HG03565 (cell line): Measurements from ENCODE around the gene ABCC10.
"Not testable (repeated sequence)": the region's sequence is repeated elsewhere in the genome, so short reads cannot be mapped to it uniquely, and the experiment has no call there.

Experiments
- ATAC-seq: cut with Tn5 transposase; IDR thresholded peaks from one replicate; pipeline ENCODE4 v1.9.1; 2021; ENCODE audit warnings: mild to moderate bottlenecking, moderate library complexity; ENCODE audit not compliant: unreplicated experiment

Gene ABCC10

GRCh38 chr6:43442935-43443334, 15.6 kb downstream of the ABCC10 start:
- no peak for ATAC-seq

DNA sequence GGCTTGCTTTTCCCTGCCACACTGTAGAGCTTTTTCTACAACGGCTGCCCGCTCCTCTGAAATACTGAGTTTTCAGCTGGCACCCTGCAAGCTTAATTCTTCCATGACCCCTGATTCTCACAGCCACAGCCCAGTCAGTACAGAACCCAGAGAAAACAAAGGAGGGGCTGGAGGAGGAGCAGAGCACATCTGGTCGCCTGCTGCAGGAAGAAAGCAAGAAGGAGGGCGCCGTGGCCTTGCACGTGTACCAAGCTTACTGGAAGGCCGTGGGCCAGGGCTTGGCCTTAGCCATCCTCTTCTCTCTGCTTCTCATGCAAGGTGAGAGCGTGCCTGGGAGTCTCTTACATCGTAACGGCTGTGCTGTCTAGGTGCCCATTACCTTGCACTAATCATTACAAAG, 16.7 kb downstream of the ABCC10 start:
- no peak for ATAC-seq

DNA sequence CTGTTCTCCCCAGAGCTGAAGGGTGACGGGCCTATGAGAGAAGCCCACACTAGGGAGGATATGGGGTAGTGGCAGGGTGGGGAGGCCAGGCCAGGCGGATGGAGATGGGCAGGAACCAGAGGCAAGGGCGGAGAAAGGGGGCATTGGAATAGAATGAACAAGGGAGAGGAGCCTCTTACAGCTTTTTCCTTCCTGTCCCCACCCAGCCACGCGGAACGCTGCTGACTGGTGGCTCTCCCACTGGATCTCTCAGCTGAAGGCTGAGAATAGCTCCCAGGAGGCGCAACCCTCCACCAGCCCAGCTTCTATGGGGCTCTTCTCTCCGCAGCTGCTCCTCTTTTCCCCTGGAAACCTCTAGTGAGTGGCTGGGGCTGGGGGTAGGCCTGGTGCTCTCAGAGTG, 17.2 kb downstream of the ABCC10 start:
- no peak for ATAC-seq

DNA sequence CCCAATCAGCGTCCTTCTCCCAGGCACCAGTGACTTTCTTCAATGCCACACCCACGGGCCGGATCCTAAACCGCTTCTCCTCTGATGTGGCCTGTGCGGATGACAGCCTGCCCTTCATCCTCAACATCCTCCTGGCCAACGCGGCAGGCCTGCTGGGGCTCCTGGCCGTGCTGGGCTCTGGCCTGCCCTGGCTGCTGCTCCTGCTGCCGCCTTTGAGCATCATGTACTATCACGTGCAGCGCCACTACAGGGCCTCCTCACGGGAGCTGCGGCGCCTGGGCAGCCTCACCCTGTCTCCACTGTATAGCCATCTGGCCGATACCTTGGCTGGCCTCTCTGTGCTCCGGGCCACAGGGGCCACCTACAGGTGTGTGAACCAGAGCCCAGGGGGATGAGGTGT, 18.2 kb downstream of the ABCC10 start:
- no peak for ATAC-seq

DNA sequence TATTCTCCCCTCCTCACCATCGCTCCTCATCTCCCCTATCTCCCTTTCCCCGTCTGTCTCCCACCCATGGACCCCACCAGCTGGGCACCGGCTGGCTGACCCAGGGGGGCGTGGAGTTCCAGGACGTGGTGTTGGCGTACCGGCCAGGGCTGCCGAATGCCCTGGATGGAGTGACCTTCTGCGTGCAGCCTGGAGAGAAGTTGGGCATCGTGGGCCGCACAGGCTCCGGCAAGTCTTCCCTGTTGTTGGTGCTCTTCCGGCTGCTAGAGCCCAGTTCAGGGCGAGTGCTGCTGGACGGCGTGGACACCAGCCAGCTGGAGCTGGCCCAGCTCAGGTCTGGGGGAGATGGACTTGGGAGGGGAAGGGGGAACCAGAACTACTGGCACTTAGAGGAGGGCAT, 20.3 kb downstream of the ABCC10 start:
- ATAC-seq = no peak

DNA sequence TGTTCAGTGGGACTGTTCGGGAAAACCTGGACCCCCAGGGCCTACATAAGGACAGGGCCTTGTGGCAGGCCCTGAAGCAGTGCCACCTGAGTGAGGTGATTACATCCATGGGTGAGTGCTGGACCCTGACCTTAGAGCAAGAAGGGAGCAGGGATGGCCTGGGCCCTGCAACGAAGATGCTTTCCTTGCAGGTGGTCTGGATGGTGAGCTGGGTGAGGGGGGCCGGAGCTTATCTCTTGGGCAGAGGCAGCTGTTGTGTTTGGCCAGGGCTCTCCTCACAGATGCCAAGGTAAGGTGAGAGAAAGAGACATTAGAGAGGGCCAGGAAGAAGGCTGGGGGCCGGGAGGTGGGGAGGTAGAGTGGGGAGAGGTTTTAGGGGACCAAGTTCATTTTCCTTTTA, 21.6 kb downstream of the ABCC10 start:
- ATAC-seq = no peak

GRCh38 chr6:43450699-43451131, 23.4 kb downstream of the ABCC10 start:
- ATAC-seq = no peak

GRCh38 chr6:43451348-43451747, 24.0 kb downstream of the ABCC10 start:
- no peak for ATAC-seq

DNA sequence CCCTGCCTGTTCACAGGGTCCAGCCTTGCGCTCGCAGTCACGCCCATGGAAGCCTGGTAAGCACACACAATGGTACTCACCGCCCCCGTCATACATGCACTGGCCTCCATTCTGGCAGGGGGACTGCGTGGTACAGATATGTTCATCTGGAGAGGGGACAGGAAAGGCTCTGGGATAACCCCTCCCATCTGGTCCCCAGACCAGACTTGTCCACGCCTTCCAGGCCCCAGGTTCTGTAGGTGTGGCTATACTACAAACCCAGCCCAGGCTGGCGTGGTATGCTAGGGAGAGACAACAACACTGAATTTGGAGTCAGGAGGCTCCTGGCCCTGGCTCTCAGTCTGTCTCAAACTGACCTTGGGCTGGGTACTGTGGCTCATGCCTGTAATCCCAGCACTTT, 24.6 kb downstream of the ABCC10 start:
- no peak for ATAC-seq

DNA sequence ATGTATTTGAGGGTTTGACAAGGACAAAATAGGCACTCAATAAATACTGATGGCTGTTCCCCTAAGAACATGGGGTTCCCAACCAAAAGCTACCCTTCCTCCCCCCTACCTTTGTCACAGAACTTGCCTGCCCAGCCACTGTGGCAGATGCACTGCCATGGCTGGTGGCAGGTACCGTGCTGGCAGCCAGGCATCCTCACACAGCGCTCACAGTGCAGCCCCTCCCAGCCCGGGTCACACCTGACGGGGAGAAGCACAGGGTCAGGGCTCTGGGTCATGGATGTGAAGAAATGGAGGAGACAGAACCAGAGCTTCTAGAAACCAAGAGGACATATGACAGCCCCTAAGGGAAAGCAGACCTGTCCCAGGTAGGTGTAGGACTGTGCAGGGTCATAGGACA, 25.6 kb downstream of the ABCC10 start:
- ATAC-seq = no peak

DNA sequence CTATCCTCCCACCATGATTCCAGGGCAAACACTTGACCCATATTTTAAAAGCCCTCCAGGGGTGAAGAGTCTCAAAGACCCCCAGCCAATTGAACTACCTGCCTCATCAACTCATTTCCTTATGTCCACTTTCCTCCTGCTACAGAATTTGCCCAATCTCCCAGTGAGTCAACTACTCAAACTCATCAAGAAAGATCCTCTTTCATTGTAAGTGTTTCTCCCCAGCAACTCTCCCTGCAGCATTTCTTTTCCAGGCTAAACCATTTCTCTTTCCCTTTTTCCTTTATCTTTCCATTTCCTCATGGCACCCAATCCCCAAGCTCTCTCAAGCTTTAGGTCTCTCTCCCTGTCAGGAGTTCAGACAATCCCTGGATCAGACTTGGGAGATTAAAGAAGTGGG, 26.5 kb downstream of the ABCC10 start:
- no peak for ATAC-seq

DNA sequence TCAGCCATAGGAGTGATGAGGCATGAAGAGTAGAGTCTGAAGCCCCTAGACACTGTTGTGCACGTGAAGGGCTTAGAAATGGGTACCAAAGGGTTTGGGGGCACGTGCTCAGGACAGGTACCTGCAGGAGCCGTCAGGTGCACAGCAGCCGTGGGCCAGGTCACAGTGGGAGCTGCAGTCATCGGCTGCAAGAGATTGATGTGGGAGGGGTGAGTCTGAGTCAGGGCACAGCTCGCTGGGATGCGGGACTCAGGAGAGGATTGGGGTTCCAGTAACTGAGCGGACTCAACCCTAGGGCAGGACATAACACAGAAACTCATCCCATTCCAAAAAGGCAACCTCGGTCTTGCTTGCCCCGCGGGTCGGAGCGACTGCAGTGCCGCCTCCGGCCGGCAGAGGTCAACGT, 27.0 kb downstream of the ABCC10 start:
- no peak for ATAC-seq

DNA sequence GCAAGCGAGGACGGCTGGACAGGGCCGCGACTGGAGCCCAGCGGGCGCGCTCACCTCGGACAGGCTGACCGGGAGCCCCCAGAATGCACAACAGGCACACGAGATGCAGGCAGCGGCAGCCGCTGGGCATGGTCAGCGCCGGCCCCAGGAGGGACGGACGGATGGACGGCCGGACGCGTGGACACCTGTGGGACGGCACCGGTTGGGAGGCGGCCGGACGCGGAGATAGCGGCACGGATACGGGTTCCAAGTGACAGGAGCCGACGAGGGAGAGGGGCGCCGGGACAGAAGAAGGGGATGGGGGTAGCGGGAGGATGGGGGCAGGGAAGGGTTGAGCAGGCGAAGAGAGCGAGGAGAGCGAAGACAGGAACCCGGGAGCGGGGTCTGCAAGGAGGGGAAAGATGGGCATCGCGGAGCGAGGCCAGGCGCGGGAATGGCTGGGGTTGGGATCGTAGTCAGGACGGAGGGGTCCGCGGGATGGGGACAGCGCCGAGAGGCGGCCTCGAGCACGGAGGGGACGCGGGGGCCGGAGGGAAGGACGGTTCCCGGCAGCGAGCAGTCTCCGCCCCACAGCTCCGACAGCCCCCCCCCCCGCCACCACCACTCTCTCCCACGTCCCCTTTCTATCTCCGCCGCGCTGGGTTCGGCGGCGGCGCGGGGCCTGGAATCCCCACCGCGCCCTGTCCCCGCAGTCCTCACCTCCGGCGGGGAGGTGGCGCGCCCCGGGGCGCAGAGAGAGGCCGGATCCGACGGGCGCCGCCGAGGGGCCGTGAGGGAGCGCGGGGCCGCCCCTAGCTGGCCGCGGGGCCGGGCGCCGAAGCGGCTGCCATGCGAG, 27.6 kb downstream of the ABCC10 start:
- ATAC-seq = no peak

- ATAC-seq = no peak
Observed at GRCh38 chr6:43455531-43456428, 28.4 kb downstream of the ABCC10 start, which contains the start of gene DLK2. Gene DLK2, minus strand, starts transcription at chr6:43455548. Its CDS starts 723 bp downstream, at chr6:43454825.

DNA sequence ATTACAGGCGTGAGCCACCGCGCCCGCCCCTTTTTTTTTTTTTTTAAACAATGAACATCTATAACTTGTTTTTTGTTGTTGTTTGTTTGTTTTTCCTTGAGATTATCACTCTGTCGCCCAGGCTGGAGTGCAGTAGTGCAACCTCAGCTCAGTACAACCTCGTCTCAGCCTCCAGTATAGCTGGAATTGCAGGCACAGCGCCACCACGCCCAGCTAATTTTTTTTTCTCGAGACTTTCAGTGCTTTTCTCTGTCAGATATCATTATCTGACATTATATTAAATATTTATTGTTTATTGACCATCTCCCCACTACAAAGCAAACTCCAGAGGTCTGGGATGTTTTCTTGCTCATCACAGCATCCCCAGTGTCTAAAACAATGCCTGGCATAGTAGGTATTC, 30.3 kb downstream of the ABCC10 start:
- no peak for ATAC-seq

DNA sequence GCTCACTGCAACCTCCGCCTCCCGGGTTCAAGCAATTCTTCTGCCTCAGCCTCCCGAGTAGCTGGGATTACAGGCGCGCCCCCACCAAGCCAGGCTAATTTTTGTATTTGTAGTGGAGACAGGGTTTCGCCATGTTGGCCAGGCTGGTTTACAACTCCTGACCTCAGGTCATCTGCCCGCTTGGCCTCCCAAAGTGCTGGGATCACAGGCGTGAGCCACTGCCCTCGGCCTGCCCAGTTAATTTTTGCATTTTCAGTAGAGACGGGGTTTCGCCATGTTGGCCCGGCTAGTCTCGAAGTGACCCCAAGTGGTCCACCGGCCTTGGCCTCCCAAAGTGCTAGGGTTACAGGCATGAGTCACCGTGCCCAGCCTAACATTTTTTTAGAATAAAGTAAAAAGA, 30.8 kb downstream of the ABCC10 start:
- not testable (repeated sequence) for ATAC-seq

- no peak for ATAC-seq
Observed at GRCh38 chr6:43459535-43459934, 32.2 kb downstream of the ABCC10 start.

DNA sequence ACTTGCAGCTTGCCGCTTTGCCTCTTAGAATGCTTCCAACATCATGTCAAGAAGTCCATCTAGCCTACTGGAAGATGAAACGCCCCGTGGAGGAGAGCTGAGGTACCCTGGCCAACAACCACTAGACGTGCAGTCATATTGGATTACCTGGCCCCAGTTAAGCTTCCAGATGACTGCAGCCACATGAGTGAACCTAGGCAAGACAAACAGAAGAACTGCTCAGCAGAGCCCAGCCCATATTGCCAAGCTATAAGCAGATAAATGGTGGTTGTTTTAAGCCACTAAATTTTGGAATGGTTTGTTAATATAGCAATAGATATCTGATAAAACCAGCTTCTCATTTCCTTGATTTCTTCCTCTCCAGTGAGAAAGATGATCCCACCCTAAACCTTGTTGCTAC, 32.7 kb downstream of the ABCC10 start:
- ATAC-seq = no peak

DNA sequence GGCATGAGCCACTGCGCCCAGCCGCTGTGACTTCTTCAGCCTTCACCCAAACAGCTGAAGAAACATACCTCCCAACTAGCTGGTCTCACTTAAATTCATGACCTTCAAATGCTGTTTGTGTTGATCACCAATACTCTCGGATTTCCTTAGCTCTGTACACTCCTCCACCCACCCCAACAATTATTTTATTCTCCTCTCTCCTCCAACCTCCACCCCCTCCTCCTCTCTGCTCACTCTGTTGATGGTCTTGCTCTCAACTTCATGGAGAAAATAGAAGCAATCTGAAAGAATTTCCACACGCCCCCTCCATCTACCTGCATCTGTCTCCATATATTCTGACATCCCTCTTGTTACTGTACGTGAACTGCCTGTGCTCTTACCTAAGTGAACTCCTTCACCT, 34.6 kb downstream of the ABCC10 start:
- no peak for ATAC-seq

GRCh38 chr6:43464337-43464736, 37.0 kb downstream of the ABCC10 start:
- ATAC-seq = no peak

DNA sequence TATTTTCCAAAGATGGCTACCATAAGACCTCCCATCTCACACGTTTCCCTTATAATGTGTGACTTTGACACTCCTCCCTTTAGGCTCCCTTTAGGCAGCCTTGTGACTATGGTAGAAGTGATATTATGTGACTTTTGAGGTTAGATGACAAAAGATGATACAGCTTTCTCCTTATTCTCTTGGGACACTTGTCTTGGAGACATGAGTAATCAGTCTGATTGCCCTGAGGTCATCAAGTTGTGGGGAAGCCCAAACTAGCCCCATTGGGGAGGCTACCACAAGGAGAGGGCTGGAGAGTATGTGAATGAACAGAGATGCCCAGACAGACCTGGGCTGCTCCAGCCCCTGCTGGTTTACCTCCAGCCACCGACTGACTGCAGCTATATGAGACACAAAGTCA, 38.6 kb downstream of the ABCC10 start:
- no peak for ATAC-seq

DNA sequence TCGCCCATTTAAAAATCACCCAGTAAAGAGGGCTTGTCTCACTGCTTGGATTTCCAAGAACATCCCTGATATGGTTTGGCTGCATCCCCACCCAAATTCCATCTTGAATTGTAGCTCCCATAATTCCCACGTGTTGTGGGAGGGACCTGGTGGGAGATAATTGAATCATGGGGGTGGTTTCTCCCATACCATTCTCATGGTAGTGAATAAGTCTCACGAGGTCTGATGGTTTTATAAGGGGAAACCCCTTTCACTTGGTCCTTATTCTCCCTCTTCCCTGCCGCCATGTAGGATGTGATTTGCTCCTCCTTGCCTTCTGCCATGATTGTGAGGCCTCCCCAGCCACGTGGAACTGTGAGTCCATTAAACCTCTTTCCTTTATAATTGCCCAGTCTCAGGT, 39.9 kb downstream of the ABCC10 start:
- ATAC-seq = not testable (repeated sequence)
